Stomach (tissue), 9 donors: ENCODE measurements around the gene IGF1R. TPM values are rescaled to one million over a fixed set of nuclear protein-coding genes. Genes with fewer than 3 reads are reported as not detected.
A peak's percentile ranks its signal among the peaks of the same experiment; 100 is the strongest.

Experiments used
- DNase-seq, 2 donors: peaks; one replicate each; pipeline versions ENCODE4 v3.0.0 to v3.0.0-alpha.2; 2013 to 2019
- H3K27ac ChIP-seq, 5 donors: fragments of 200-600 bp in 4 of 5; sonication (generic) in 4 of 5; one replicate each; pipeline ENCODE4 v1.5.1; 2013 to 2019; ENCODE audit warnings: mild to moderate bottlenecking in 1 of 5, moderate library complexity in 1 of 5
- H3K27me3 ChIP-seq, 3 donors: fragments of 200-600 bp; sonication (generic); one replicate each; pipeline ENCODE4 v1.5.1; 2017 to 2019; ENCODE audit warnings: mixed run types in 1 of 3
- H3K36me3 ChIP-seq, 4 donors: fragments of 200-600 bp; sonication (generic); 1 replicate in 3 of 4; 2 replicates in 1 of 4; pipeline ENCODE4 v1.5.1; 2016 to 2019
- H3K4me1 ChIP-seq, 4 donors: fragments of 200-600 bp; sonication (generic); one replicate each; pipeline ENCODE4 v1.5.1; 2016 to 2019
- H3K4me3 ChIP-seq, 4 donors: fragments of 200-600 bp; sonication (generic) in 3 of 4; one replicate each; pipeline ENCODE4 v1.5.1; 2016 to 2019; ENCODE audit warnings: mild to moderate bottlenecking in 1 of 4
- H3K9me3 ChIP-seq, 4 donors: fragments of 200-600 bp; sonication (generic); one replicate each; pipeline ENCODE4 v1.5.1; 2016 to 2019
- EP300 ChIP-seq: sonication (generic); formaldehyde crosslinking; IDR thresholded peaks from one replicate; pipeline ENCODE4 v1.6.1; 2017; ENCODE audit warnings: antibody characterized with exemption
- POLR2A ChIP-seq, 4 donors: fragments of 450-650 bp; IDR thresholded peaks; one replicate each; pipeline ENCODE4 v1.6.1; 2016; ENCODE audit warnings: antibody characterized with exemption in 4 of 4, control low read depth in 2 of 4, mild to moderate bottlenecking in 1 of 4, moderate library complexity in 1 of 4
- POLR2AphosphoS5 ChIP-seq, 3 donors: sonication (generic); formaldehyde crosslinking; IDR thresholded peaks; one replicate each; pipeline ENCODE4 v1.6.1; 2016; ENCODE audit warnings: antibody characterized with exemption in 3 of 3
- WGBS, 5 donors: extraction: QIAGEN DNeasy Blood & Tissue Kit in 3 of 5; methylation state at CpG; one replicate each; pipeline versions ENCODE4 v1.1.5 to v1.1.7; 2013 to 2018; 5-methylcytosine and 5-hydroxymethylcytosine counted together
- intact Hi-C: fragments of 100-400 bp; cut with DNase I; formaldehyde crosslinking; loops from one replicate; pipeline ENCODE4 v1.15.1; 2023; ENCODE audit warnings: low total_unique reads
- polyA plus RNA-seq, 3 donors: library from polyadenylated mRNA; stranded (reverse); fragments of 200-250 nt; gene quantifications; one replicate each; pipeline ENCODE4 v1.2.3, GENCODE V29; 2013
- total RNA-seq, 5 donors: library from RNA; depleted of rRNA; stranded (reverse); fragments of >200 nt; gene quantifications; one replicate each; pipeline versions ENCODE4 v1.1.0 to v1.2.3, GENCODE V29; 2014 to 2016
- TF ChIP-seq, protein P1 (sequence below), 7 experiments: fragments of 450-650 bp in 4 of 7; fragments of 200-600 bp in 3 of 7; sonication (generic) in 3 of 7; IDR thresholded peaks; one replicate each; pipeline ENCODE4 v1.5.1; 2016 to 2019; ENCODE audit warnings: antibody characterized with exemption in 7 of 7, control low read depth in 2 of 7, mild to moderate bottlenecking in 1 of 7
- donor health status: healthy with polysubstance abuse.
- donor health status: Bipolar disorder and iron deficiency.
- donor health status: healthy.

The IGF1R gene
- total and polyA plus RNA-seq, 8 donors: 2.3 to 131 (median 42.8) TPM

DNA sequence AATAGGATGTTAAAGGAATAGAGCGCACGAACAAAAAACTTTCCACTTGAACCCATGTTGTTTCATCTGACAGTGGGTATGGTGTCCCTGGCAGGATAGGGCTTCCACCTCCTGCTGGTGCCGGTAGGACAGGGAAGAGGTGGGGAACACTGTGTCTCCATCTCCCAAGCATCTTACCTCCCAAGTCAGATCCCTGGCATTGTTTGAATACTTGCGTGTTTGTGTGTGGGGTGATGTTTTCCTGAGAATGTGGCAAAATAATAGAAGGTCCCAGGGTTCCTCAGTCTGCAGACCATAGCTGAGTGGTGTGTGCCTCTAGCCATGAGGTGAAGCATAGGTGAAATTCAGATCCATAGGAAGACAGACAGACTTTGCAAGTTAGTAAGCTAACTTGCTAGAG lies 119.4 kb downstream of the IGF1R start:
- Histone ChIP-seq H3K27ac (peak overlapping the region in 1 of 5 donors; percentile 8), H3K4me3 (no peak overlapping the region), H3K4me1 (peaks cover 20 to 59% (median 35%) of the 10 kb centered on the region in 4 donors), H3K27me3 (no peaks in the 10 kb centered on the region), H3K9me3 (no peaks in the 10 kb centered on the region), H3K36me3 (no peaks in the 10 kb centered on the region)
- WGBS, 5 donors: 63 to 90% (median 80%) methylated on average over 4 of the region's 4 CpGs
- intact Hi-C loops: no loop called here
- TF ChIP-seq, protein P1, sequence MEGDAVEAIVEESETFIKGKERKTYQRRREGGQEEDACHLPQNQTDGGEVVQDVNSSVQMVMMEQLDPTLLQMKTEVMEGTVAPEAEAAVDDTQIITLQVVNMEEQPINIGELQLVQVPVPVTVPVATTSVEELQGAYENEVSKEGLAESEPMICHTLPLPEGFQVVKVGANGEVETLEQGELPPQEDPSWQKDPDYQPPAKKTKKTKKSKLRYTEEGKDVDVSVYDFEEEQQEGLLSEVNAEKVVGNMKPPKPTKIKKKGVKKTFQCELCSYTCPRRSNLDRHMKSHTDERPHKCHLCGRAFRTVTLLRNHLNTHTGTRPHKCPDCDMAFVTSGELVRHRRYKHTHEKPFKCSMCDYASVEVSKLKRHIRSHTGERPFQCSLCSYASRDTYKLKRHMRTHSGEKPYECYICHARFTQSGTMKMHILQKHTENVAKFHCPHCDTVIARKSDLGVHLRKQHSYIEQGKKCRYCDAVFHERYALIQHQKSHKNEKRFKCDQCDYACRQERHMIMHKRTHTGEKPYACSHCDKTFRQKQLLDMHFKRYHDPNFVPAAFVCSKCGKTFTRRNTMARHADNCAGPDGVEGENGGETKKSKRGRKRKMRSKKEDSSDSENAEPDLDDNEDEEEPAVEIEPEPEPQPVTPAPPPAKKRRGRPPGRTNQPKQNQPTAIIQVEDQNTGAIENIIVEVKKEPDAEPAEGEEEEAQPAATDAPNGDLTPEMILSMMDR (IDR thresholded peaks at IDR 0.05): no peak
- TF ChIP-seq POLR2AphosphoS5 (IDR thresholded peaks at IDR 0.05) (no peak), EP300 (no peak), POLR2A (IDR thresholded peaks at IDR 0.05) (no peak)
- DNase-seq: no peak

DNA sequence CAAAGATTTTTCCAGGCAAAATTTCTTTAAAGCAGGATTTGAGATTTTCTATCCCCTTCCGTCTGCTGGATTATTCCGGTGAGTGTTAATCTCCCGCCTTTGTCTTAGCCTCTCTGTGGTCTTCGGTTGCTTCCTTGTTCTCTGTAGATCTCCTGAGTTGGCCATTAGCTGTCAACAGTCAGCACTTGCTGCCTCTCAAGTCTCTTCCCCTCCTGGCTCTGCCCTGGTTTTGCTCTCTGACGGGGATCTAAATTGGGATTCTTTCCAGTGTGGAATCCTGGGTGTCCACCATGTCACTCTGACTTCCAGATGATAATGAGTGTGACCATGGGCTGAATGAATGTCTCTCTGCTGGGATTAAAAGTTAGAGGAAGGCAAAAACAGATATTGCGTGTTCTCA lies 121.5 kb downstream of the IGF1R start:
- no peak for DNase-seq
- Histone ChIP-seq H3K27me3 (no peaks in the 10 kb centered on the region), H3K4me3 (no peak overlapping the region), H3K4me1 (peaks cover 13 to 59% (median 39%) of the 10 kb centered on the region in 4 donors), H3K36me3 (no peaks in the 10 kb centered on the region), H3K27ac (peak overlapping the region in 3 of 5 donors; percentile 34 to 44 (median 44)), H3K9me3 (no peaks in the 10 kb centered on the region)
- 47 to 66% (median 48%) methylated on average over 6 of the region's 6 CpGs for WGBS, 5 donors
- TF ChIP-seq POLR2AphosphoS5 (IDR thresholded peaks at IDR 0.05): no peak
- no peak for TF ChIP-seq EP300
- TF ChIP-seq POLR2A (IDR thresholded peaks at IDR 0.05): no peak
- TF ChIP-seq, protein P1 (IDR thresholded peaks at IDR 0.05): no peak
- intact Hi-C loops: loop anchor here (10.0 kb wide), 1 partner anchor 115 kb away; no protein-coding TSS in a partner anchor

DNA sequence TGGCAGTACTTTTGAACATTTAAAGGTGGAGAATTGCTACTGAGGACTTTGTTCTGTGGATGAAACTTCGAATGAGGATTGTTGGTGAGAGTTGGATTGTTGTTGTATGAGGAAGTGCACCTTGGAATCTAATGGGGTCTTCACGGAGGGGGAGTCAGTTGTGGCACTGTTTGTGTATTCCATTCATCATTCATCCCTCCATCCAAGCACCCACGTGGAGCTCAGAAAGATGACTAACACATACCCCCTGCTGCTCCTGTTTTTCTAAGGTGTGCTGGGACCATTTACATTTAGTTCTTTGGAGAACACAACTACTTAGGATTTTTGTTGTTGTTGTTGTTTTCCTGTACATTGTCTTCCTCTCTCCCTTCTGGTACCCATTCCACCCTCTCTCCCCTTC lies 122.6 kb downstream of the IGF1R start:
- intact Hi-C loops: loop anchor here (10.0 kb wide), 1 partner anchor 116 kb away; no protein-coding TSS in a partner anchor
- 37 to 50% (median 45%) methylated on average over 3 of the region's 3 CpGs for WGBS, 5 donors
- no peaks in the 10 kb centered on the region for H3K36me3 ChIP-seq
- peaks cover 22 to 64% (median 49%) of the 10 kb centered on the region in 4 donors for H3K4me1 ChIP-seq
- H3K9me3 ChIP-seq: no peaks in the 10 kb centered on the region
- no peaks in the 10 kb centered on the region for H3K27me3 ChIP-seq
- H3K27ac ChIP-seq: peak overlapping the region; percentile 46 to 81 (median 52)
- TF ChIP-seq POLR2AphosphoS5 (IDR thresholded peaks at IDR 0.05) (no peak), EP300 (no peak), POLR2A (IDR thresholded peaks at IDR 0.05) (no peak)
- TF ChIP-seq, protein P1 (IDR thresholded peaks at IDR 0.05): no peak
- no peak for DNase-seq
- H3K4me3 ChIP-seq: no peak overlapping the region

DNA sequence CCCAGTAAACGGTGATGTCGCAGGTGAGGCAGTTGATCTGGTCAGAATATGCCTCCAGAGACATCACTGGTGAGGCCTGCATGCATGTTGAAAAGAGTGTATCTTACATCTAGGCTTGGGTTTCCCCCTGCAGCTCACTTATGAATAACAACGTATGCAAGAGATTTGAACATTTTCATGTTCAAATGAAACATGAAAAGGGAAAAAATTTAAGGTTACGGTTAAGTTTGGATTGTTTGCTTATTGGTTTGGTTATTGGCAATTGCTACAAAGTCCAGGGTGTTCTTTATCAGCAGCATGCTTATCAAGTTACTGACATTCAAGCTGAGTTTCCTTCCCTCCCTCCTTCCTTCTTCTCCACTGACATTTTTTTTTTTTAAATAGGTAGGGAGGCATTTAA lies 123.2 kb downstream of the IGF1R start:
- intact Hi-C loops: loop anchor here (10.0 kb wide), 1 partner anchor 117 kb away; no protein-coding TSS in a partner anchor
- H3K9me3 ChIP-seq: no peaks in the 10 kb centered on the region
- WGBS, 5 donors: 28 to 44% (median 32%) methylated on average over 4 of the region's 4 CpGs
- H3K36me3 ChIP-seq: no peaks in the 10 kb centered on the region
- peak overlapping the region; percentile 52 to 81 (median 59) for H3K27ac ChIP-seq
- TF ChIP-seq POLR2A (IDR thresholded peaks at IDR 0.05): no peak
- TF ChIP-seq POLR2AphosphoS5 (IDR thresholded peaks at IDR 0.05): peak in 1 of 3 donors; percentile 53
- DNase-seq: no peak
- H3K4me1 ChIP-seq: peaks cover 27 to 68% (median 55%) of the 10 kb centered on the region in 4 donors
- no peaks in the 10 kb centered on the region for H3K27me3 ChIP-seq
- H3K4me3 ChIP-seq: no peak overlapping the region

DNA sequence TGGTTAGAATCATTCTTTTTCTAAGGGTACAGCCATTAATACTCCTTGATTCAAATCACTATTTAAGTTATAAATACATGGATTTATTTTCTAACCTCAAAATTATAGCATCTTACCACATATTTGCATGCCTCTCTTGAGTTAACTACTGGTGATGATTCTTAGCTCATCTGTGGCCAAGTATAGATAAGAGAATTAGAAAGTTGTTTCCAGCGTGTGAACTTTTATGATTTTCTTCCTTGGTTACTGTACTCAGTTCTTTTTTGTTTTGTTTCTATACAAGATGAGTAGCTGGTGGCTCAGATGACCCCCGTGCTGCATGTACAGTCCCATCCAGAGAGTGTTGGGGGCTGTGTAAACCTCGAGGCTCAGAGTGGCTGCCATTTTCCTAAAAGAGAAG lies 124.6 kb downstream of the IGF1R start:
- intact Hi-C loops: loop anchor here (10.0 kb wide), 1 partner anchor 118 kb away; no protein-coding TSS in a partner anchor

More for the DNA sequence above, 124.6 kb downstream of the IGF1R start:
- Histone ChIP-seq H3K4me1 (peaks cover 37 to 77% (median 65%) of the 10 kb centered on the region in 4 donors), H3K4me3 (no peak overlapping the region), H3K9me3 (no peaks in the 10 kb centered on the region), H3K27ac (peak overlapping the region; percentile 52 to 81 (median 58)), H3K27me3 (no peaks in the 10 kb centered on the region), H3K36me3 (no peaks in the 10 kb centered on the region)
- 45 to 64% (median 56%) methylated on average over 3 of the region's 3 CpGs for WGBS, 5 donors
- no peak for DNase-seq
- TF ChIP-seq POLR2A (IDR thresholded peaks at IDR 0.05) (no peak), EP300 (no peak), POLR2AphosphoS5 (IDR thresholded peaks at IDR 0.05) (no peak)
- TF ChIP-seq, protein P1 (IDR thresholded peaks at IDR 0.05): no peak
